Uterus (tissue), 2 donors: ENCODE data around the gene ZBTB47.

Source experiments
- POLR2A ChIP-seq, 2 donors: fragments of 450-650 bp; IDR thresholded peaks; one replicate each; pipeline ENCODE4 v1.6.1; 2016; ENCODE audit warnings: antibody characterized with exemption in 2 of 2, mild to moderate bottlenecking in 1 of 2, moderate library complexity in 1 of 2
- TF ChIP-seq, protein P1 (sequence below), 4 experiments: fragments of 200-600 bp in 2 of 4; fragments of 450-650 bp in 2 of 4; sonication (generic) in 2 of 4; IDR thresholded peaks; one replicate each; pipeline ENCODE4 v1.5.1; 2016 to 2019; ENCODE audit warnings: antibody characterized with exemption in 4 of 4, mild to moderate bottlenecking in 2 of 4, moderate library complexity in 1 of 4

DNA sequence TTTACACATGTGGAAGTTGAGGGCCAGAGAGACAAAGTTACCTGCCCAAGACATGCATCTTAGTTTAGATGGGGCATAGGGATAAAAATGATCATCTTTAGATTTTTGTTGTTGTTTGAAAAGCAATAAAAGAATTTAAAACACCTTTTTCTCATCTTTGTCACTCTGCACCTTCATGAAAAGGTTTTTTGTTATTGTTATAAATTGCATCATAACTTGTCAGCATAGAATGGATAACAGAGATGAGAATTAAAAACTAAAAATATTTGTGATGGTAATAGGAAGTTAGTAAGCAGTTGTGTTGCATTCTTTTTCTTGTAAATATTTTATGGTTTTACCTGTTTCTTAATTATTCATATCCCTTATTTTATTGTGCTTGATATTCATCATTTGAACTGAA is 13.4 kb upstream of the ZBTB47 start:
- TF ChIP-seq, protein P1, sequence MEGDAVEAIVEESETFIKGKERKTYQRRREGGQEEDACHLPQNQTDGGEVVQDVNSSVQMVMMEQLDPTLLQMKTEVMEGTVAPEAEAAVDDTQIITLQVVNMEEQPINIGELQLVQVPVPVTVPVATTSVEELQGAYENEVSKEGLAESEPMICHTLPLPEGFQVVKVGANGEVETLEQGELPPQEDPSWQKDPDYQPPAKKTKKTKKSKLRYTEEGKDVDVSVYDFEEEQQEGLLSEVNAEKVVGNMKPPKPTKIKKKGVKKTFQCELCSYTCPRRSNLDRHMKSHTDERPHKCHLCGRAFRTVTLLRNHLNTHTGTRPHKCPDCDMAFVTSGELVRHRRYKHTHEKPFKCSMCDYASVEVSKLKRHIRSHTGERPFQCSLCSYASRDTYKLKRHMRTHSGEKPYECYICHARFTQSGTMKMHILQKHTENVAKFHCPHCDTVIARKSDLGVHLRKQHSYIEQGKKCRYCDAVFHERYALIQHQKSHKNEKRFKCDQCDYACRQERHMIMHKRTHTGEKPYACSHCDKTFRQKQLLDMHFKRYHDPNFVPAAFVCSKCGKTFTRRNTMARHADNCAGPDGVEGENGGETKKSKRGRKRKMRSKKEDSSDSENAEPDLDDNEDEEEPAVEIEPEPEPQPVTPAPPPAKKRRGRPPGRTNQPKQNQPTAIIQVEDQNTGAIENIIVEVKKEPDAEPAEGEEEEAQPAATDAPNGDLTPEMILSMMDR (IDR thresholded peaks at IDR 0.05): no peak
- no peak for TF ChIP-seq POLR2A (IDR thresholded peaks at IDR 0.05)
